Karpas-422 (cell line): ENCODE measurements around the gene MED22. TPM values are rescaled to one million over a fixed set of nuclear protein-coding genes. Genes with fewer than 3 reads are reported as not detected.

ENCODE experiments used
- DNase-seq: peaks from one replicate; pipeline ENCODE4 v3.0.0-alpha.2; 2015
- H2AFZ ChIP-seq: fragments of 200-600 bp; sonication (generic); 2 replicates; pipeline ENCODE4 v1.6.1; 2014; ENCODE audit warnings: antibody characterized with exemption, low read length, mixed read lengths
- H3K27ac ChIP-seq: fragments of 200-600 bp; sonication (generic); 2 replicates; pipeline ENCODE4 v1.5.1; 2014; ENCODE audit warnings: mild to moderate bottlenecking, low read length, moderate library complexity
- H3K27me3 ChIP-seq: fragments of 200-600 bp; sonication (generic); 2 replicates; pipeline ENCODE4 v1.6.1; 2014; ENCODE audit warnings: low read length, mixed read lengths
- H3K36me3 ChIP-seq: fragments of 200-600 bp; sonication (generic); 2 replicates; pipeline ENCODE4 v1.6.1; 2014; ENCODE audit warnings: low read length, mixed read lengths; ENCODE audit not compliant: insufficient read depth
- H3K4me1 ChIP-seq: fragments of 200-600 bp; sonication (generic); 2 replicates; pipeline ENCODE4 v1.6.1; 2014; ENCODE audit warnings: mild to moderate bottlenecking, low read length, mixed read lengths
- H3K4me2 ChIP-seq: fragments of 200-600 bp; sonication (generic); 2 replicates; pipeline ENCODE4 v1.6.1; 2014; ENCODE audit warnings: low read length, low read depth, mild to moderate bottlenecking; ENCODE audit not compliant: poor library complexity, severe bottlenecking
- H3K4me3 ChIP-seq: fragments of 200-600 bp; sonication (generic); 2 replicates; pipeline ENCODE4 v1.5.1; 2014; ENCODE audit warnings: mild to moderate bottlenecking, antibody characterized with exemption, low read length, mixed read lengths
- H3K79me2 ChIP-seq: fragments of 200-600 bp; sonication (generic); 2 replicates; pipeline ENCODE4 v1.6.1; 2014; ENCODE audit warnings: mild to moderate bottlenecking, low read length, mixed read lengths
- H3K9ac ChIP-seq: fragments of 200-600 bp; sonication (generic); 2 replicates; pipeline ENCODE4 v1.6.0; 2014; ENCODE audit warnings: low read length
- H3K9me2 ChIP-seq: fragments of 200-600 bp; sonication (generic), shearing (Covaris generic); replicated peaks from 2 replicates; pipeline ENCODE4 v1.6.0; 2014; ENCODE audit warnings: mild to moderate bottlenecking, low read length, moderate library complexity; ENCODE audit not compliant: insufficient read depth
- H3K9me3 ChIP-seq: fragments of 300-700, 200-600 bp; sonication (generic); 2 replicates; pipeline ENCODE4 v1.6.1; 2014; ENCODE audit warnings: low read length, mixed read lengths
- H4K20me1 ChIP-seq: fragments of 200-600 bp; sonication (generic); 2 replicates; pipeline ENCODE4 v1.6.1; 2014; ENCODE audit warnings: mild to moderate bottlenecking, antibody characterized with exemption, low read length, low read depth; ENCODE audit not compliant: insufficient read depth
- total RNA-seq: library from RNA; depleted of rRNA; stranded (reverse); fragments of >200 nt; shearing (Covaris generic); gene quantifications from 2 replicates; pipeline ENCODE4 v1.2.3, GENCODE V29; 2014; ENCODE audit warnings: low replicate concordance

MED22 gene
- total RNA-seq, 1 experiment from 2014 or later: 13.6 TPM

GRCh38 chr9:133309608-133310007 lies 38.3 kb downstream of the MED22 start:
- H3K27me3 ChIP-seq: no peaks in the 10 kb centered on the region
- no peak overlapping the region for H3K9ac ChIP-seq
- H3K36me3 ChIP-seq: no peaks in the 10 kb centered on the region
- H3K79me2 ChIP-seq: no peaks in the 10 kb centered on the region
- no peak overlapping the region for H3K4me2 ChIP-seq
- no peaks in the 10 kb centered on the region for H3K9me3 ChIP-seq
- H3K9me2 ChIP-seq: no peaks in the 10 kb centered on the region
- H3K27ac ChIP-seq: no peak overlapping the region
- H4K20me1 ChIP-seq: no peaks in the 10 kb centered on the region
- H3K4me3 ChIP-seq: no peak overlapping the region
- no peak for DNase-seq
- no peak overlapping the region for H2AFZ ChIP-seq
- H3K4me1 ChIP-seq: no peaks in the 10 kb centered on the region

- H3K9ac ChIP-seq: no peak overlapping the region
Observed at GRCh38 chr9:133307301-133307700, 40.6 kb downstream of the MED22 start.

GRCh38 chr9:133306242-133307204 lies 41.4 kb downstream of the MED22 start:
- Histone ChIP-seq H3K9me2 (no peaks in the 10 kb centered on the region), H3K9me3 (no peaks in the 10 kb centered on the region), H4K20me1 (no peaks in the 10 kb centered on the region), H2AFZ (no peak overlapping the region), H3K27me3 (no peaks in the 10 kb centered on the region), H3K4me3 (no peak overlapping the region), H3K36me3 (no peaks in the 10 kb centered on the region), H3K27ac (no peak overlapping the region), H3K9ac (no peak overlapping the region), H3K4me2 (no peak overlapping the region), H3K4me1 (no peaks in the 10 kb centered on the region), H3K79me2 (no peaks in the 10 kb centered on the region)
- DNase-seq: no peak

More at GRCh38 chr9:133307301-133307700, 40.6 kb downstream of the MED22 start:
- H3K27me3 ChIP-seq: no peaks in the 10 kb centered on the region
- no peak for DNase-seq
- no peak overlapping the region for H3K4me2 ChIP-seq
- H3K4me1 ChIP-seq: no peaks in the 10 kb centered on the region
- H4K20me1 ChIP-seq: no peaks in the 10 kb centered on the region
- H3K79me2 ChIP-seq: no peaks in the 10 kb centered on the region
- no peak overlapping the region for H3K27ac ChIP-seq
- no peaks in the 10 kb centered on the region for H3K36me3 ChIP-seq
- no peak overlapping the region for H3K4me3 ChIP-seq
- H2AFZ ChIP-seq: no peak overlapping the region
- H3K9me3 ChIP-seq: no peaks in the 10 kb centered on the region
- no peaks in the 10 kb centered on the region for H3K9me2 ChIP-seq

GRCh38 chr9:133305731-133306130 lies 42.2 kb downstream of the MED22 start:
- DNase-seq: no peak
- no peaks in the 10 kb centered on the region for H3K9me2 ChIP-seq
- no peaks in the 10 kb centered on the region for H3K27me3 ChIP-seq

GRCh38 chr9:133304477-133305377 lies 43.2 kb downstream of the MED22 start:
- H4K20me1 ChIP-seq: no peaks in the 10 kb centered on the region
- H3K4me1 ChIP-seq: no peaks in the 10 kb centered on the region
- DNase-seq: no peak
- H3K4me3 ChIP-seq: no peak overlapping the region
- no peaks in the 10 kb centered on the region for H3K9me3 ChIP-seq
- no peaks in the 10 kb centered on the region for H3K36me3 ChIP-seq
- no peaks in the 10 kb centered on the region for H3K27me3 ChIP-seq
- no peak overlapping the region for H2AFZ ChIP-seq
- H3K27ac ChIP-seq: no peak overlapping the region
- H3K79me2 ChIP-seq: no peaks in the 10 kb centered on the region
- no peaks in the 10 kb centered on the region for H3K9me2 ChIP-seq
- no peak overlapping the region for H3K4me2 ChIP-seq
- no peak overlapping the region for H3K9ac ChIP-seq

More at GRCh38 chr9:133305731-133306130, 42.2 kb downstream of the MED22 start:
- Histone ChIP-seq H3K27ac (no peak overlapping the region), H3K9me3 (no peaks in the 10 kb centered on the region), H3K4me1 (no peaks in the 10 kb centered on the region), H3K36me3 (no peaks in the 10 kb centered on the region), H2AFZ (no peak overlapping the region), H3K9ac (no peak overlapping the region), H4K20me1 (no peaks in the 10 kb centered on the region), H3K4me3 (no peak overlapping the region), H3K79me2 (no peaks in the 10 kb centered on the region), H3K4me2 (no peak overlapping the region)

GRCh38 chr9:133304158-133304470 lies 43.8 kb downstream of the MED22 start:
- no peak overlapping the region for H2AFZ ChIP-seq
- H3K79me2 ChIP-seq: no peaks in the 10 kb centered on the region
- H3K9me2 ChIP-seq: no peaks in the 10 kb centered on the region
- H3K27ac ChIP-seq: no peak overlapping the region
- no peak overlapping the region for H3K4me2 ChIP-seq
- no peaks in the 10 kb centered on the region for H3K36me3 ChIP-seq
- no peaks in the 10 kb centered on the region for H3K27me3 ChIP-seq
- no peaks in the 10 kb centered on the region for H3K9me3 ChIP-seq
- no peaks in the 10 kb centered on the region for H4K20me1 ChIP-seq
- no peaks in the 10 kb centered on the region for H3K4me1 ChIP-seq
- no peak overlapping the region for H3K9ac ChIP-seq
- no peak overlapping the region for H3K4me3 ChIP-seq
- no peak for DNase-seq

GRCh38 chr9:133303266-133304157 lies 44.4 kb downstream of the MED22 start:
- no peak overlapping the region for H3K9ac ChIP-seq
- no peaks in the 10 kb centered on the region for H4K20me1 ChIP-seq
- H3K79me2 ChIP-seq: no peaks in the 10 kb centered on the region
- H3K36me3 ChIP-seq: no peaks in the 10 kb centered on the region
- no peaks in the 10 kb centered on the region for H3K9me3 ChIP-seq
- H3K4me2 ChIP-seq: no peak overlapping the region
- DNase-seq: no peak
- no peaks in the 10 kb centered on the region for H3K4me1 ChIP-seq
- no peak overlapping the region for H3K27ac ChIP-seq
- H3K27me3 ChIP-seq: no peaks in the 10 kb centered on the region
- H3K4me3 ChIP-seq: no peak overlapping the region
- no peak overlapping the region for H2AFZ ChIP-seq
- no peaks in the 10 kb centered on the region for H3K9me2 ChIP-seq
